IPS DF 4.7 (cell line): ENCODE measurements around the gene BDH2.
A peak's percentile ranks its signal among the peaks of the same experiment; 100 is the strongest.

Experiments
- DNase-seq: peaks from one replicate; pipeline ENCODE4 v3.0.0-alpha.2; 2013; ENCODE audit warnings: low spot score; ENCODE audit errors: extremely low read depth

The BDH2 gene

GRCh38 chr4:103085555-103086196 lies 14.0 kb downstream of the BDH2 start:
- DNase-seq = no peak

DNA sequence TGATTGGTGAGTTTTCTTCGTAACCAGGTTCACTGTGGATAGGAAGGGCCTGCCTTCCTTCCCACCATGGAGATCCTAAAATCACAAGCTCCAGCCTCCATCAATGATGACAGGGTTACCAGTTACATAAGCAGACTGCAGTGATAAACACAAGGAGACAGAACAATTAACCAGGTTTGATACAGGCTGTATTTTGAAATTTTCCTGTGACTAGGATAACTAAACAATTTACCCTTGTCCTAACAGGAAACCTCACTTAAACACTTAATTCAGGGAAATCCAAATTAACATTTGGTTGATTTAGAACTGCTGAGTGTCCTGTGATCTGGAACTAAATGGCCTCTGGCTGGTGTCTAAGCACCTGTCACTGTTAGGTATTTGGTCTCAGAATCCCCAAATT lies 20.0 kb downstream of the BDH2 start:
- DNase-seq = no peak

- DNase-seq = no peak
Observed at GRCh38 chr4:103076747-103077347, 22.8 kb downstream of the BDH2 start, which contains the start of gene SLC9B2. Gene SLC9B2, minus strand, starts transcription at chr4:103076761. Its CDS starts 9,211 bp downstream, at chr4:103067550.

DNA sequence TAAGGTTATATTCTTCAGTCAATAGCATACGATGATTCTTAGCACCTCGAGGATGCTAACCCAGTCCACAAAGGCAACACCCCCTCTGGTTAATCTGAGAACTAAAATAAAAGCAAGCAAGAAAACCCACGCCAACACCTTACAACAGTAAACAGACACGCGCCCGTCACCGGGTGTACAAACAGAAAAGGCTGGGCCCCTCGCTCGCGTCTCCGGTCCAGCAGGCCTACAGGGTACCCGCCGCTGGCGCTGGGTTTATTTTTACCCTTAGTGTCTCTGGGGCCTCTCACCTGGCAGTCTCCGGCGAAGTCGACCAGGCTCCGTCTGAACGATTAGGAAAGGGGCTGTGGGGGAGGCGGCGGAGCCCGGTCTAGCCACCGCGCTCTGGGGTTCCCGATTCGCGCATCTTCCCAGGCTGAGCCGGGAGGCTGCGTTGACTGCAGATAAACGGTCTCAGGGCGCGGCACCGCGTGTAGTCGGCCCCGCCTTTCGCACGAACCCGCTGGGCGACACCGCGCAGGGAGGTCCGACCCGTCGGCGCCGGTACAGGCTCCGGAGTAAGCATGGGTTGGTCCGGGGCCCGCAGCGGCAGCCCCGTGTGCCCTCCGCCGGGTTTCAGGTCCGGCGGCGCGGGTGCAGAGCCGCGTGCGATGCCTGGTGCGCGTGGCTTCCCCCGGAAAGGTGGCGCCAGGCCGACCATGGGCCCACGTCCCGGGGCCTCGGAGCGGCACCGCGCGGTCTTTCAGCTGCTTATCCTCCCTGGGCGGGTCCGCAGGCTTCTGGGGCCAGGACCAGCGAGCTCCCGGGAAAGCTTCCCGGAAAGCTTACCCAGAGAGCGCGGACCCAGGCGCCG lies 23.5 kb downstream of the BDH2 start:
- DNase-seq = no peak

GRCh38 chr4:103075435-103075893 lies 24.2 kb downstream of the BDH2 start:
- no peak for DNase-seq

DNA sequence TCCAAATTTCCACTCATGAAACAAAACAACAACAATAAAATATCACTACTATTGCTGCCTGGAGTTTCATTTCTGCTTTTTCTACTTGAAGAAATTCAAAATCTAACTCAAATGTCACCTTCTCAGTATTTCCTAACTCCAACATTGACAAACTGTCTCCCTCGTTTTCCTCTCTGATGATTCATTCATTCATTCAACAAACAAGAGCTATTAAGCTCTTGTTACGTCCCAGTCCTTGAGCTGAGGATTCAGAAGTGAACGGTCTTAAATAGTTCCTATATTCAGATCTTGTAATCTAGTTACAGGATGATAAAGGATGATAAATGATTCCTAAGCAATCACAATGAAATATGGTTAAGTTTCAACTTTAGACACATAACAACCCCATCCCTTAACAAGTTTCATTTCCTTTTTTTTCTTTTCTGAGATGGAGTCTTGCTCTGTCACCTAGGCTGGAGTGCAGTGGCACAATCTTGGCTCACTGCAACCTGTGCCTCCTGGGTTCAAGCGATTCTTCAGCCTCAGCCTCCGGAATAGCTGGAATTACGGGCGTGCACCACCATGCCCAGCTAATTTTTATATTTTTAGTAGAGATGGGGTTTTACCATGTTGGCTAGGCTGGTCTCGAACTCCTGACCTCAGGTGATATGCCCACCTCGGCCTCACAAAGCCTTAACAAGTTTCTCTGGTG lies 24.7 kb downstream of the BDH2 start:
- no peak for DNase-seq

DNA sequence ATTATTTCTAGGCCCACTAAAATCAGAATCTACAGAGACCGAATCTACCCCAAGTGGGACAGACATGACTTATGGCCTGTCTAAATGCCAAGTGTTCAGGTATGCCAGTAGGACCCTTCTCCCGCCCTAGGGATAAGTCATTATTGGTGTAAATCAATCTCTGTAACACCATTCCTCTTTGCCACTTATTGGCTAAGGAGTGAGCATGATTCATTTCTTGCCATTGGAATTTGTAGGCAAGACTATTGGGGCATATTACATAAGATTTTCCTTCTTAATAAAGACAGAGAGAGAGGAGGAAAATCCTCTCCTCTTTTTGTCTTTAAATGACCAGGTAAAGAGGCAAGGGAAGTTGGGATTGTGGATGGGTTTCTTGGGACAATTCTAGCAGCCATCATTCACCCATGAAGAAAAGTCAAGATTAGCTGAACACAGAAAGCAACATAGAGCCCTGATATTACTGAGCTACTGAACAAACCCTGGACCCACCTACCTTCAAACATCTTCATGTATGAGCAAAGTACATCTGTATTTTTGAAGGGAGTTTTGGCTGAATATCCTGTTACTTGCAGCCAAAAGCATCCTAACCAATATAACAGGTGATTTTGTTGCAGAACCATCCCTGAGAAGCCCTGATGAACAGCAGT lies 25.7 kb downstream of the BDH2 start:
- no peak for DNase-seq

DNA sequence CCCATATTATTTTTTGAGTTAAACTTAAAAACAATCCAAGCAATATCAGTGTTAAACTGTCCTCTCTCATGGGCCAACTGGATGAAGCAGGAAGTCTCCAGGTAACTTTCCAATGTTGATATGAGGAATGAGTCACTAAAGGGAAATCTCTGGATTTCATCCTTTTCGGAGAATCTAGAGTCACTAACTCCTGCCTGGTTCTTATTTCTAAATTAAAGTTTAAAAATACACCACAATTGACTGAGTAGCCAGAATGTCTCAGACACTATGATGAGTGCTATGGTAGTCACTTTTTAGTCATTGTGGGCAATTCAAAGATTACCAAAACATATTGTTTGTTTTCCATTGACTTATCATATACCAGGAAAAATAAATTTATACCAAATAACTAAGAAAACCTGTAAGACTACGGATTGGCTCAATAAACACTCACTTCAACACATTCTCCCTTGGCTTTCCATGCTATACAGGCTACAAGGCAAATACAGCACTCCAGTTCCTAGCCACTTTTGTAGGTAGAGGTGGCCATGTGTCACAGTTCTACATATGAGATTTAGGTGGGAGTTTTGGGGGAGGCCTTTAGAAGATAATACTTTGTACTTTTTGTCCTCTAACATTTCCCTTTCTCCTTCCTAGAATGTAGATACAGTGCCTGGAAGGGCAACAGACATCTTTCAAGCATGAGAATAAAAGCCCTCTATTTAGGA lies 31.6 kb downstream of the BDH2 start:
- DNase-seq = no peak

- no peak for DNase-seq
Observed at GRCh38 chr4:103060453-103061148, 39.0 kb downstream of the BDH2 start.

DNA sequence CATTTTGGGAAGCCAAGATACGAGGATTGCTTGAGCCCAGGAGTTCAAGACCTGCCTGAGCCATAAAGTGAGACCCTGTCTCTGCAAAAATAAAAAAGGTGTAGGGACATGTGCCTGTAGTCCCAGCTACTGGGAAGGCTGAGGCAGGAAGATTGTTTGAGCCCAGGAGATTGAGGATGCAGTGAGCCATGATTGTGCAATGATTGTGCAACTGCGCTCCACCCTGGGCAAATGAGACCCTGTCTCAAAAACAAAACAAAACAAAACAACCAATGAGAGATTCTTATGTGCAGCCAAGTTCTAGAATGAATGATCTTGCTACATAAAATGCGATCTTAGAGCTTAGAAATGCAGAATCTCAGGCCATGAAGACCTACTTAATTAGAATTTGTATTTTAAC lies 45.6 kb downstream of the BDH2 start:
- no peak for DNase-seq

- no peak for DNase-seq
Observed at GRCh38 chr4:103052779-103053178, 46.9 kb downstream of the BDH2 start.

DNA sequence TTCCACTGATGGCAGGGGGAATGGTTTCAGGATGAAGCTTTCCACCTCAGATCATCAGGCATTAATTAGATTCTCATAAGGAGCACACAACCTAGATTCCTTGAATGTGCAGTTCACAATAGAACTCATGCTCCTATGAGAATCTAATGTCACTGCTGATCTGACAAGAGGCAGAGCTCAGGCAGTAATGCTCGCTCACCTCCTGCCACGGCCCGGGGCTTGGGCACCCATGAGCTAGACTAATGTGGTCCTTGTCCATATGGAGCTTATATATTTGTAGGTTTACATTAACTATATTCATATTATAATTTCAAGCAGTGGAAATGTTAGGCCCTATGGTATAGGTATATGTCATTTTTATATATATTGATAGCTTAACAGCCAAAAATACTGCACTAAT lies 47.5 kb downstream of the BDH2 start:
- DNase-seq = no peak

DNA sequence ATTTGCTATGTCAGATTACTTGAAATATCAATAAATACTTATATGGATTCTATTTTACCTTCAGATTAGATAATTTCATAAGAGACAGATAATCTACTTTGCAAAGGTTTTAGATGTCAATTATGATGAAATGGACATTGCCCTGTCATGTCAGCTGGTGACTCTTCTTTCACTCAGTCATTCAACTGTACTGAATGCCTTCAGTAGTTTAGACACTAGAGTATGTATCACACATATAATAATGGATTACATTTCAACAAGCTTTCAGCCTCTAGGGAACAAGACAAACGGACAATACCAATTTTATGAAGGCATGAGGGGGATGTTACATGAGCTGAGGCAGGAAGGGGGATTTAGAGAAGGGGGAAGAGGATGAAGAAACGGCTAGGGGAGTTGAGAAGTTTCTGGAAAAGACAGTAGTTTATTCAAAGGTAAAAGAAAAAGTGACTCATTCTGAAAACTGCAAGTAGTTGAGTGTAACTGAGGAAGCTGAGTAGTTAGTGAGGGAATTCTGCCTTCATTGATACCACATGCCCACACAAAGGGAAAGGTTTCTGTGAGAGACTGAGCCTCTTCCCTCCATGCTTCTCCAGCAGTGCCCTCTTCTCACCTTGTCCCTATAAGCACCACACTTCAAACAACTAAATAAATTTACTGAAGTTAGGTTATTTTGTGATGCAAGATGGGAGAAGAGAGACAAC lies 48.7 kb downstream of the BDH2 start:
- DNase-seq = no peak

GRCh38 chr4:103046416-103047290 lies 53.0 kb downstream of the BDH2 start:
- no peak for DNase-seq

- DNase-seq = no peak
Observed at GRCh38 chr4:103044183-103044582, 55.5 kb downstream of the BDH2 start.

GRCh38 chr4:103036169-103036568 lies 63.5 kb downstream of the BDH2 start:
- no peak for DNase-seq

DNA sequence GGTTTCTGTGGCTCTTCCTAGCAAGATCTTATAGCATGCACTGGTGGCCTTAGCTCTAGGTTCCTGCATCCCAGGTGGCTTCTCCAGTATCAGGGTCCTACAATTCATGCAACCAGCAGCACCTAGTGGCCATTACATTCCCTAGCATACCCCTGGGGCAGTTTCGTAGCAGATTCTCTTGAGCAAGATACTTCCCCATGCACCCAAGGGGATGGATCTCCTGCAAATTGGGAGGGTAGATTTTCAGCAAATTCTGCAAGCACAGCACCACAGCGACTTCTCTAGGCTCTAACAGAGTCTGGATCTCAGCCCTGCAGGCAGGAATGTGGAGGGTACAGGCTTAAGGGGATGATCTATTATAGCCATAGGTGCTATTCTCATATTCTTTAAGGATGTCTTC lies 67.1 kb downstream of the BDH2 start:
- peak; percentile 68 for DNase-seq

- DNase-seq = no peak
Observed at GRCh38 chr4:103030791-103031190, 68.8 kb downstream of the BDH2 start.
